ENCODE data around the gene AP3M1.

DNA sequence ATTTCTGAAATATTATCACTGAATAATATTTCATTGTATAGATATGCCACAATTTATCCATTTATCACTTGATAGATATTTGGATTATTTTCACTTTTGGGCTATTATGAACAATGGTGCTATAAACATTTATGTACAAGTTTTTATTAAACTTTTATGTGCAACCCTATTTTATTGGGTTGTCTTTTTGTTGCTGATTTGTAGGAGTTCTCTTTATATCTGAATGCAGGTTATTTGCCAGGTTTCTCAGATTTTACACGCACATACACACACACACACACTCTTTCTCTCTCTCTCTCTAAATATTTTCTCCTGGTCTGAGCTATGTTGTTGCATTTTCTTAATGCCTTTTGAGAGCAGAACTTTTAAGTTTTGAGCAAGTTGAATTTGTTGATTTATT is 36.6 kb upstream of the AP3M1 start:
- TF ChIP-seq, protein P1, sequence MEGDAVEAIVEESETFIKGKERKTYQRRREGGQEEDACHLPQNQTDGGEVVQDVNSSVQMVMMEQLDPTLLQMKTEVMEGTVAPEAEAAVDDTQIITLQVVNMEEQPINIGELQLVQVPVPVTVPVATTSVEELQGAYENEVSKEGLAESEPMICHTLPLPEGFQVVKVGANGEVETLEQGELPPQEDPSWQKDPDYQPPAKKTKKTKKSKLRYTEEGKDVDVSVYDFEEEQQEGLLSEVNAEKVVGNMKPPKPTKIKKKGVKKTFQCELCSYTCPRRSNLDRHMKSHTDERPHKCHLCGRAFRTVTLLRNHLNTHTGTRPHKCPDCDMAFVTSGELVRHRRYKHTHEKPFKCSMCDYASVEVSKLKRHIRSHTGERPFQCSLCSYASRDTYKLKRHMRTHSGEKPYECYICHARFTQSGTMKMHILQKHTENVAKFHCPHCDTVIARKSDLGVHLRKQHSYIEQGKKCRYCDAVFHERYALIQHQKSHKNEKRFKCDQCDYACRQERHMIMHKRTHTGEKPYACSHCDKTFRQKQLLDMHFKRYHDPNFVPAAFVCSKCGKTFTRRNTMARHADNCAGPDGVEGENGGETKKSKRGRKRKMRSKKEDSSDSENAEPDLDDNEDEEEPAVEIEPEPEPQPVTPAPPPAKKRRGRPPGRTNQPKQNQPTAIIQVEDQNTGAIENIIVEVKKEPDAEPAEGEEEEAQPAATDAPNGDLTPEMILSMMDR (IDR thresholded peaks at IDR 0.05 in 8 of 11, conservative IDR thresholded peaks at IDR 0.05 in 3 of 11) = no peak
- TF ChIP-seq POLR2AphosphoS5 (IDR thresholded peaks at IDR 0.05) = no peak
